HEK293T (cell line): ENCODE results near the gene FBXO41.

Source experiments
- CTCF ChIA-PET: fragments of 350-600 bp; formaldehyde crosslinking; extraction: SDS; loops from one replicate; lab custom pipeline; 2021; ENCODE audit warnings: antibody characterized with exemption, inconsistent platforms; lab: Yijun Ruan, JAX
- POLR2A ChIA-PET: fragments of 350-600 bp; formaldehyde crosslinking; extraction: SDS; loops from one replicate; lab custom pipeline; 2020; ENCODE audit warnings: antibody characterized with exemption, inconsistent platforms; lab: Yijun Ruan, JAX
- DNase-seq: peaks from one replicate; pipeline ENCODE4 v3.0.0; 2012; ENCODE audit warnings: mixed read lengths; ENCODE audit errors: extremely low spot score
- ARNT ChIP-seq: fragments of 450-650 bp; IDR thresholded peaks from 2 replicates; pipeline ENCODE4 v1.6.1; 2017; ENCODE audit warnings: mild to moderate bottlenecking
- BHLHE40 ChIP-seq: fragments of 450-650 bp; IDR thresholded peaks from 2 replicates; pipeline ENCODE4 v1.6.1; 2016; ENCODE audit warnings: mild to moderate bottlenecking, moderate library complexity, borderline replicate concordance
- CTBP1 ChIP-seq: fragments of 450-650 bp; IDR thresholded peaks from 2 replicates; pipeline ENCODE4 v1.6.1; 2016; ENCODE audit warnings: borderline replicate concordance
- ELF4 ChIP-seq: fragments of 450-650 bp; IDR thresholded peaks from 2 replicates; pipeline ENCODE4 v1.6.1; 2017; ENCODE audit warnings: antibody characterized with exemption
- FOXA1 ChIP-seq: fragments of 450-650 bp; IDR thresholded peaks from 2 replicates; pipeline ENCODE4 v1.6.1; 2016; ENCODE audit warnings: mild to moderate bottlenecking
- FOXM1 ChIP-seq: fragments of 450-650 bp; IDR thresholded peaks from 2 replicates; pipeline ENCODE4 v1.6.1; 2017; ENCODE audit warnings: mild to moderate bottlenecking, borderline replicate concordance
- HDGF ChIP-seq: fragments of 450-650 bp; IDR thresholded peaks from 2 replicates; pipeline ENCODE4 v1.6.1; 2017; ENCODE audit warnings: antibody characterized with exemption, borderline replicate concordance
- L3MBTL2 ChIP-seq: fragments of 450-650 bp; conservative IDR thresholded peaks from 2 replicates; pipeline ENCODE4 v1.6.1; 2016; ENCODE audit warnings: mild to moderate bottlenecking
- LEF1 ChIP-seq: fragments of 450-650 bp; IDR thresholded peaks from 2 replicates; pipeline ENCODE4 v1.6.1; 2017; ENCODE audit warnings: mild to moderate bottlenecking, borderline replicate concordance
- NFRKB ChIP-seq: fragments of 450-650 bp; IDR thresholded peaks from 2 replicates; pipeline ENCODE4 v1.6.1; 2016; ENCODE audit warnings: mild to moderate bottlenecking, moderate library complexity
- PKNOX1 ChIP-seq: fragments of 450-650 bp; IDR thresholded peaks from 2 replicates; pipeline ENCODE4 v1.6.1; 2016
- SP1 ChIP-seq: fragments of 450-650 bp; IDR thresholded peaks from 2 replicates; pipeline ENCODE4 v1.6.1; 2017
- SUZ12 ChIP-seq: fragments of 450-650 bp; IDR thresholded peaks from 2 replicates; pipeline ENCODE4 v1.6.1; 2016; ENCODE audit warnings: mild to moderate bottlenecking
- TARDBP ChIP-seq: fragments of 450-650 bp; IDR thresholded peaks from 2 replicates; pipeline ENCODE4 v1.6.1; 2016
- ZNF384 ChIP-seq: fragments of 450-650 bp; IDR thresholded peaks from 2 replicates; pipeline ENCODE4 v1.6.1; 2016

Gene FBXO41

GRCh38 chr2:73235315-73236028, 48.8 kb downstream of the FBXO41 start:
- TF ChIP-seq FOXM1 (no peak), L3MBTL2 (no peak), BHLHE40 (no peak), SUZ12 (no peak), FOXA1 (no peak), SP1 (no peak), ZNF384 (no peak), CTBP1 (no peak), TARDBP (no peak), ELF4 (no peak), LEF1 (no peak), HDGF (no peak), PKNOX1 (no peak), ARNT (no peak), NFRKB (no peak)
- ChIA-PET POLR2A (interaction anchor here (1.1 to 3.9 kb wide), 5 partner anchors 9 to 24 kb away, joined by 4 to 53 read pairs (median 32); partner anchors contain the start of gene SMYD5), CTCF (no interaction called here)
- DNase-seq: no peak

DNA sequence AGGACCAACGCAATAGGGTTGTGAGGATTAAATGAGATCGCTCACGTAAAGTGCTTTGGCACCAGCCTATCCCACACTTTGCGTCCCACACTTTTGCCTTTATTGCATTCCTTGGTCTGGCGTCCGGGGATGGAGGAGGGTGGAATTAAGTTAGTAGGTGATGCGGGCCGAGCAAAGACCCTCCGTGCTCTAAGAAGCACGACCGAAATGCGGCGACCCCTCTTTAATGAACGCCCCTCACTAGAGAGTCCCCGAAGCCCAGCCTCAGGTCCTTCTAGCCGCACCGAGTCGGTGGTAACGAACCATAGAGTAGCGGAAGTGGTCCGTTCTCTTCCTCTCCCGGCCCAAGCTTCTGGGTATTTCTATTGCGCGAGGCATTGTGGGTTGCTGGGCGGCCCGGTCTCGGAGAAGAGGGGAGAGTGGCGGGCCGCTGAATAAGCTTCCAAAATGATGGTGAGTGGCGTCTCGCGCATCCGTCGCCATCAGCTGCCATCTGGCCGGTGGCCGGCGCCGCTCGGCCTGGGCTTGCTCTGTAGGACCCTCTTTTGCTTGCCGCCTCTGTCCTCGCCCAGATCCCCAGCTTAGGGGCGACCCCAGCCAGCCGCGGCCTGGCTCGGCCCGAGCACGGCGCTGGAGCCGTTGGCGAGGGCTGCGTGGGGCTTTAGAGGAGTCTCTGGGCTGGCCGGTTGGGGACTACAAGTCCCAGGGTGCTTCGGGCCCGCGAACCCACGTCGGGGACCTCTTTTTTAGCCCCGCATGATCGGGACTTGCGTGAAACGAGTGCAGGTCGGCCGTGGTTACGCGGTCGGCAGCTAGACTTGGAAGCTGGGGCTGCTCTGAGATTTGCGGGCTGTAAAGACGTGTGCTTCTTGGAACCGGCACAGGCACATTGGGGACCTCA, 50.1 kb downstream of the FBXO41 start, which contains the start of gene CCT7:
Gene CCT7 (plus strand): TSS at position 377 of the 901 bp plus-strand sequence. CDS start 71 bp downstream, at position 448.
- CTCF ChIA-PET: interaction anchor here (1.6 kb wide), 1 partner anchor 21 kb away, joined by 6 read pairs; the partner anchor contains the start of gene SMYD5
- POLR2A ChIA-PET: interaction anchor here (0.6 to 3.9 kb wide), 16 partner anchors 9 to 503 kb away, joined by 3 to 53 read pairs (median 5); partner anchors contain the start of genes ALMS1, SMYD5 and TPRKB
- peak; percentile 76 for TF ChIP-seq ELF4
- peak; percentile 69; the same call in 1 of the 2 replicates for TF ChIP-seq NFRKB
- no peak for TF ChIP-seq CTBP1
- peak; percentile 74; the same call in 1 of the 2 replicates for TF ChIP-seq LEF1
- TF ChIP-seq SP1: no peak
- DNase-seq: peak; percentile 83

DNA sequence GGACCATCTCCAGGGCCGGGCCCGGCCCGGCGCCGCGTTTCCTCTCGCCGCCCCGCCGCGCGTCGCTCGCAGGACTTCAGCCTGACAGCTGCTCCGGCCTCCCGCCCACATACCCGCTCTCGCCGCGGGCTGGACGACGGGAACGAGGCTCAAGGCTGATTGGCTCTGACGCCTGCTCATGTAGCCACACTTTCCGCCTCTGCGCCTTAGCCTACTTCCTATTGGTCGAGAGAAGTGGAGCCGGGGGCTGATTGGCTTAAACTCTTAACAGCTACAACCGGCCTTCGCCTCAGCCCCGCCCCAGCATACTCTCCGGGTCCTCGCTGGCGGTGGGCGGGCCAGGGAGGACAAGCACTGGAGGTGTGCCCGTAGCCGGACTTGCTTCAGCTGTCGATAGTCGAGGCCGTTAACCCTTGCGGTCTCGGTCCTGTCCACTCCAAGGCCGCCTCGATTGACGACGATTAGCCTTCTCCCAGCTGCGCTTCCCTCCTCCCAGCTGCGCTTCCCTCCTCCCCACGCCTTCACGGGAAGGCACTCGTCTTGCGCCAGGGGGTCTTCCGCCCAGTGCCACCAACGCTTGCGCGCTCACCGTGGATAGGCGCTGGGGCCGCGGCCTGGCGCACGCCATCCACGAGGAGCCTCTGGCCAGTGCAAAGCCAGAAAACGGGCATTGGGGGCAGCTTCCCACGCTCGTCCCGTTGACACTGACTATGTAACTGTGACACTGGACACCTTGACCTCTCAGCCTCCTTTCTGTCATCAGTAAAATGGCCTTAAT, 50.9 kb downstream of the FBXO41 start, which contains the start of gene PRADC1:
Gene PRADC1 (minus strand): TSS at position 86 of the 778 bp plus-strand sequence. CDS start 79 bp downstream, at position 7.
- ChIA-PET POLR2A (interaction anchor here (0.6 to 3.9 kb wide), 18 partner anchors 8 to 503 kb away, joined by 3 to 53 read pairs (median 4); partner anchors contain the start of genes ALMS1, SMYD5 and TPRKB), CTCF (interaction anchor here (0.5 to 1.6 kb wide), 4 partner anchors 12 to 329 kb away, joined by 3 to 6 read pairs (median 5); partner anchors contain the start of gene SMYD5)
- peak; percentile 95 for DNase-seq
- TF ChIP-seq L3MBTL2 (peak; percentile 85), CTBP1 (no peak), PKNOX1 (peak; percentile 99)

- TF ChIP-seq SP1 (no peak), NFRKB (no peak), ARNT (no peak), ZNF384 (no peak), L3MBTL2 (no peak), ELF4 (no peak)
- ChIA-PET POLR2A (interaction anchor here (0.7 to 3.9 kb wide), 11 partner anchors 8 to 504 kb away, joined by 3 to 53 read pairs (median 7); partner anchors contain the start of genes SMYD5 and TPRKB), CTCF (interaction anchor here (0.5 to 1.6 kb wide), 5 partner anchors 11 to 329 kb away, joined by 3 to 6 read pairs (median 4); partner anchors contain the start of gene SMYD5)
- DNase-seq: no peak
Measured at GRCh38 chr2:73232403-73233153, 51.7 kb downstream of the FBXO41 start.

DNA sequence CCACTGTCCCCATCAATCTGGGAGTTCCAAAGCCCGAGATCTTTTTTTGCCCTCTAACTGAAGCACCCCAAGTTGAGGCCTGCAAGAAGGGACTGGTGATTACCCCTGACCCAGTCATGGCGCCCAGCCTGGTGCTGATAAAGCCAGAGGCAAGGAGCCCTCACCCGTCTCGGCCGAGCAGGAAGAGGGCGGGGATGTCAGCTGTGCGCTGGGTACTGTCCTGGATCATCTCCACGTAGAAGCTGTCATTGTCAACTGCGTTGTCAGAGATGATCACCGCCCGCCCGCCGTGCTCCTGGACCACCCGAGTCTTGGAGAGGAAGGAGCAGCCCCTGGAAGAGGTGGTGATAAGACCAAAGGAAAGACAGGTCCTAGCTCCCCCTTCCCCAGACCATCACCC, 55.6 kb downstream of the FBXO41 start:
- POLR2A ChIA-PET: interaction anchor here (1.6 kb wide), 1 partner anchor 16 kb away, joined by 5 read pairs; no protein-coding TSS in a partner anchor

More for the DNA sequence above, 55.6 kb downstream of the FBXO41 start:
- CTCF ChIA-PET: no interaction called here
- no peak for TF ChIP-seq ARNT
- TF ChIP-seq SP1: no peak
- TF ChIP-seq L3MBTL2: no peak
- no peak for TF ChIP-seq ZNF384
- no peak for TF ChIP-seq PKNOX1
- TF ChIP-seq LEF1: no peak
- no peak for TF ChIP-seq CTBP1
- TF ChIP-seq HDGF: no peak
- TF ChIP-seq FOXM1: no peak
- no peak for TF ChIP-seq TARDBP
- no peak for DNase-seq
